ENCODE data around the gene ZNF687. TPM values are rescaled to one million over a fixed set of nuclear protein-coding genes. Genes with fewer than 3 reads are reported as not detected.

The ZNF687 gene
- total RNA-seq, 1 experiment from 2014 or later: 56.8 TPM

DNA sequence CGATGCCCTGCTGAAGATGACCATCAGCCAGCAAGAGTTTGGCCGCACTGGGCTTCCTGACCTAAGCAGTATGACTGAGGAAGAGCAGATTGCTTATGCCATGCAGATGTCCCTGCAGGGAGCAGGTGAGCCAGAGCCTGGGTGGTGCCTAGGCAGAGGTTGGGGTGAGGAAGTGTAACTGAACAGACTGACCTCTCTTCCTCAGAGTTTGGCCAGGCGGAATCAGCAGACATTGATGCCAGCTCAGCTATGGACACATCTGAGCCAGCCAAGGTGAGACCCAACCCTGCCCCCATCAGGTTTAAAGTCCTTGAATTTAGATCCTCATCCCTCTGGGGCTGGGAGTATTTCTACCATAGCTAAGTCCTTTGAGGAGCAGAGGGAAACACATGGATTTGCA lies 15.8 kb upstream of the ZNF687 start (continued):
- TF ChIP-seq, protein P1, sequence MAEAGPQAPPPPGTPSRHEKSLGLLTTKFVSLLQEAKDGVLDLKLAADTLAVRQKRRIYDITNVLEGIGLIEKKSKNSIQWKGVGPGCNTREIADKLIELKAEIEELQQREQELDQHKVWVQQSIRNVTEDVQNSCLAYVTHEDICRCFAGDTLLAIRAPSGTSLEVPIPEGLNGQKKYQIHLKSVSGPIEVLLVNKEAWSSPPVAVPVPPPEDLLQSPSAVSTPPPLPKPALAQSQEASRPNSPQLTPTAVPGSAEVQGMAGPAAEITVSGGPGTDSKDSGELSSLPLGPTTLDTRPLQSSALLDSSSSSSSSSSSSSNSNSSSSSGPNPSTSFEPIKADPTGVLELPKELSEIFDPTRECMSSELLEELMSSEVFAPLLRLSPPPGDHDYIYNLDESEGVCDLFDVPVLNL (CRISPR knock-in tag; IDR thresholded peaks at IDR 0.05; ENCODE audit: borderline replicate concordance, low read depth): no peak
- TF ChIP-seq NR2C2 (CRISPR knock-in tag; IDR thresholded peaks at IDR 0.05): no peak

- TF ChIP-seq FOXJ3 (CRISPR knock-in tag; IDR thresholded peaks at IDR 0.05; ENCODE audit: borderline replicate concordance) (no peak), ESRRA (CRISPR knock-in tag; IDR thresholded peaks at IDR 0.05; ENCODE audit: borderline replicate concordance) (no peak), ATF6 (CRISPR knock-in tag; IDR thresholded peaks at IDR 0.05) (no peak), ZNF423 (CRISPR knock-in tag; IDR thresholded peaks at IDR 0.05) (no peak), TEAD4 (CRISPR knock-in tag; IDR thresholded peaks at IDR 0.05) (no peak), PREB (CRISPR knock-in tag; IDR thresholded peaks at IDR 0.05; ENCODE audit: borderline replicate concordance) (no peak), NFATC4 (CRISPR knock-in tag; IDR thresholded peaks at IDR 0.05) (no peak), NFE2L1 (CRISPR knock-in tag; IDR thresholded peaks at IDR 0.05) (no peak), AFF4 (CRISPR knock-in tag; IDR thresholded peaks at IDR 0.05; ENCODE audit: borderline replicate concordance) (no peak), CBFB (CRISPR knock-in tag; IDR thresholded peaks at IDR 0.05; ENCODE audit: low read depth) (no peak), CDX4 (CRISPR knock-in tag; IDR thresholded peaks at IDR 0.05; ENCODE audit: borderline replicate concordance) (no peak)
- TF ChIP-seq, protein P2, sequence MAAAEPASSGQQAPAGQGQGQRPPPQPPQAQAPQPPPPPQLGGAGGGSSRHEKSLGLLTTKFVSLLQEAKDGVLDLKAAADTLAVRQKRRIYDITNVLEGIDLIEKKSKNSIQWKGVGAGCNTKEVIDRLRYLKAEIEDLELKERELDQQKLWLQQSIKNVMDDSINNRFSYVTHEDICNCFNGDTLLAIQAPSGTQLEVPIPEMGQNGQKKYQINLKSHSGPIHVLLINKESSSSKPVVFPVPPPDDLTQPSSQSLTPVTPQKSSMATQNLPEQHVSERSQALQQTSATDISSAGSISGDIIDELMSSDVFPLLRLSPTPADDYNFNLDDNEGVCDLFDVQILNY (CRISPR knock-in tag; IDR thresholded peaks at IDR 0.05): no peak
- TF ChIP-seq, protein P1 (CRISPR knock-in tag; IDR thresholded peaks at IDR 0.05; ENCODE audit: borderline replicate concordance, low read depth): no peak
- POLR2A ChIA-PET: no interaction called here
- peaks cover 56% of the 10 kb centered on the region for H3K36me3 Mint-ChIP-seq
- no peaks in the 10 kb centered on the region for H3K27me3 Mint-ChIP-seq (ENCODE audit: low read depth)
- H3K4me1 Mint-ChIP-seq: no peaks in the 10 kb centered on the region
- no peaks in the 10 kb centered on the region for H3K9me3 Mint-ChIP-seq
- DNase-seq (ENCODE audit: low spot score) (no peak), ATAC-seq (no peak)
- CTCF ChIA-PET: no interaction called here
- H3K27ac Mint-ChIP-seq: peak overlapping the region; percentile 47; the same call in 1 of the 2 replicates
- H3K4me3 Mint-ChIP-seq: no peak overlapping the region
Measured at GRCh38 chr1:151266821-151267220, 15.3 kb upstream of the ZNF687 start.
